ENCODE measurements around the gene L2HGDH. TPM values are rescaled to one million over a fixed set of nuclear protein-coding genes. Genes with fewer than 3 reads are reported as not detected.

Gene L2HGDH
- total and polyA plus RNA-seq, 2 of the 4 experiments (the other 2 are of a cell fraction): 3.1 to 3.8 TPM

- Histone ChIP-seq H3K27me3 (ENCODE audit: control insufficient read depth, insufficient read depth, low read length) (no peaks in the 10 kb centered on the region), H3K9ac (ENCODE audit: low read depth, low read length) (no peak overlapping the region), H3K4me1 (ENCODE audit: control insufficient read depth, insufficient read depth, low read length) (no peaks in the 10 kb centered on the region), H3K14ac (replicated peaks; ENCODE audit: low read depth, low read length) (no peak overlapping the region), H3K56ac (ENCODE audit: extremely low read depth, insufficient read depth, low read length) (no peak overlapping the region), H2BK5ac (ENCODE audit: low read depth, low read length, poor library complexity, severe bottlenecking) (no peak overlapping the region), H3K18ac (ENCODE audit: low read depth, low read length) (no peak overlapping the region), H2AK5ac (ENCODE audit: low read depth, low read length) (no peak overlapping the region), H2BK15ac (ENCODE audit: low read depth, low read length) (no peak overlapping the region), H3K36me3 (ENCODE audit: control insufficient read depth, insufficient read depth, low read length) (no peaks in the 10 kb centered on the region), H3K9me3 (ENCODE audit: control insufficient read depth, insufficient read depth, low read length) (no peaks in the 10 kb centered on the region), H2AK9ac (replicated peaks; ENCODE audit: low read depth, low read length, poor library complexity) (peak overlapping the region; percentile 16), H2BK20ac (ENCODE audit: low read depth, low read length) (no peak overlapping the region), H4K8ac (ENCODE audit: low read depth in 2 of 2, low read length in 2 of 2) (no peak overlapping the region), H3K23ac (ENCODE audit: low read depth, low read length) (no peak overlapping the region), H3K9me1 (ENCODE audit: insufficient read depth, low read length) (no peaks in the 10 kb centered on the region), H4K91ac (ENCODE audit: insufficient read depth, low read depth, low read length) (no peak overlapping the region), H3K4me3 (ENCODE audit: insufficient read depth, low read depth, low read length) (no peak overlapping the region), H2BK120ac (ENCODE audit: low read depth, low read length) (no peak overlapping the region), H3K4me2 (ENCODE audit: low read depth, low read length) (no peak overlapping the region), H3K27ac (ENCODE audit: insufficient read depth, low read length) (no peak overlapping the region), H4K5ac (ENCODE audit: low read depth, low read length) (no peak overlapping the region), H4K20me1 (ENCODE audit: insufficient read depth, low read length) (no peaks in the 10 kb centered on the region), H2AFZ (replicated peaks; ENCODE audit: low read length, poor library complexity) (no peak overlapping the region), H3K79me1 (ENCODE audit: low read depth in 1 of 2, low read length in 2 of 2) (no peaks in the 10 kb centered on the region), H3K4ac (ENCODE audit: low read depth, low read length) (no peak overlapping the region)
- dilution Hi-C loops (cut with HindIII; ENCODE audit: low sequenced_read_pairs, unreplicated experiment) (no loop called here), intact Hi-C loops (cut with micrococcal nuclease) (no loop called here), in situ Hi-C loops (cut with MboI; ENCODE audit: low sequenced_read_pairs) (no loop called here)
- no TSS peak for BruUV-seq (replicated peaks)
- ATAC-seq (ENCODE audit: low read depth) (no peak), DNase-seq (no peak)
- no peak for TF ChIP-seq NFE2L2 (IDR thresholded peaks at IDR 0.05; ENCODE audit: low read depth, low read length)
- no peak for TF ChIP-seq POLR2A (IDR thresholded peaks at IDR 0.05; ENCODE audit: low read depth, low read length)
- TF ChIP-seq BHLHE40 (IDR thresholded peaks at IDR 0.05; ENCODE audit: low read depth, low read length): no peak
- no peak for TF ChIP-seq SMC3 (IDR thresholded peaks at IDR 0.05; ENCODE audit: low read depth, low read length)
- POLR2A ChIA-PET (ENCODE audit: unreplicated experiment): no interaction called here
- CTCF ChIA-PET: no interaction called here
Measured at GRCh38 chr14:50285861-50286260, 26.2 kb downstream of the L2HGDH start.

All from IMR-90 (cell line).